Retinal pigment epithelial cell (primary cell): ENCODE results near the gene PIGT.

ENCODE experiments used
- DNase-seq: peaks from one replicate; pipeline ENCODE4 v3.0.0-alpha.2; 2010; ENCODE audit warnings: low read depth
- H3K4me3 ChIP-seq: 2 replicates; pipeline ENCODE4 v1.5.1; 2011; ENCODE audit warnings: mild to moderate bottlenecking, low read length, control low read depth, moderate library complexity
- CTCF ChIP-seq: conservative IDR thresholded peaks from 2 replicates; pipeline ENCODE4 v1.5.1; 2011; ENCODE audit warnings: low read depth, low read length, control low read depth, inconsistent platforms

Gene PIGT

GRCh38 chr20:45372646-45373352, 43.1 kb upstream of the PIGT start:
- H3K4me3 ChIP-seq = peak overlapping the region; percentile 49
- TF ChIP-seq CTCF = no peak
- no peak for DNase-seq

DNA sequence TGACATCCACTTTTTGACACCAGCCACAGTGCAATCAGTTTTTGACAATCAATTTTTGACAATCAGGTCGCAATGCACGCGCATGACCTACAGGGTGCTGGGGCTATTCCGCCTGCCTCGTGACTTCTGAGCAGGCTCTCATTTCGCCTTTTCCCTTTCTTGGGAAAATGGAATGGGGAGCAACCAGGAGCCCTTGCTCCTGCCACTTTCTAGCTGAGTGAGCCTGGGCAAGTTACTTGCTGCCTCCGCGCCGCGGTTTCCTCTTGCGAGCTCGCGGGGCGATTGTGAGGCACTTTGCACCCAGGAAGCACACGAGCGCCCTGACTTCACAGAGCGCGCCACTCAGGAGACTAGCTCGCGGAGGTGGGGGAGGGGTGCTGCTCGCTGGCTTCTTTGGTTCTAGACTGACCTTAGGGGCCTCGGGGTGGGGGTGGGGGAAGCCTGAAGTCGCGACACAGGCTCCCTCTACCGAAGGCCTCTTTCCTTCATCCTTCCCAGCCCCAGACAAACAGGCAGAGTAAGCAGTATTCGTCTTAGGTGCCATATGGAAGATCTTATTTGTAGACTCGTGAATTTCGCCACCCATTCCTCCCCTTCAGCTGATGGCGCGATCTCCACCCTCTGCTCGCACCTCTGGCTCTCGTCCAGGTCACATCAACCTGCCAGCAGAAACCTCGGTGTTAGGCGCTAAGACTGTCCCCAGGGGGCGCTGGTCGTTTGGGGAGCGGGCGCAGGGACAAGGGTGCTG, 42.4 kb upstream of the PIGT start:
- H3K4me3 ChIP-seq = peak overlapping the region; percentile 49
- peak; percentile 92 for TF ChIP-seq CTCF
- DNase-seq = no peak

GRCh38 chr20:45374101-45374467, 41.9 kb upstream of the PIGT start:
- TF ChIP-seq CTCF = no peak
- no peak for DNase-seq
- peak overlapping the region; percentile 49 for H3K4me3 ChIP-seq

GRCh38 chr20:45374966-45375365, 41.0 kb upstream of the PIGT start:
- DNase-seq = no peak
- no peak for TF ChIP-seq CTCF
- H3K4me3 ChIP-seq = no peak overlapping the region

- DNase-seq = no peak
- no peak for TF ChIP-seq CTCF
- H3K4me3 ChIP-seq = no peak overlapping the region
These were observed 38.7 kb upstream of the PIGT start for GRCh38 chr20:45377269-45377668.

GRCh38 chr20:45378191-45378590, 37.8 kb upstream of the PIGT start, which contains the start of gene TP53TG5:
TP53TG5 (minus strand) TSS chr20:45378325; CDS start chr20:45378236, 89 bp downstream.
- TF ChIP-seq CTCF = no peak
- no peak within 1 kb of the TSS for H3K4me3 ChIP-seq
- DNase-seq = no peak

DNA sequence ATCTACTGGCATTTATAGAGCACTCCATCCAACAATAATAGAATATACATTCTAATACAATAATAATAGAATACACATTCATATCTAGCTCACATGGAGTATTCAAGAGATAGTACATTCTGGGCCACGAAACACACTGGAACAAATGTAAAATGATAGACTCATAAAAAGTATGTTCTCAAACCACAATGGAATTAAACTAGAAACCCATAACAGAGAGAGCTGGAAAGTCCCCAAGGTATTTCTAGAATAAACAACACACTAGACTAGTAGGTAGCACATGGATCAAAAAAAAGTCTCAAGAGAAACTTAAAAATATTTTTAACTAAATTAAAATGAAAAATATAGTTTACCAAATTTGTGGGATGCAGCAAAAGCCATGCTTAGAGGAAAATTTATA, 28.7 kb upstream of the PIGT start:
- H3K4me3 ChIP-seq = no peak overlapping the region
- DNase-seq = no peak

More for the DNA sequence above, 28.7 kb upstream of the PIGT start:
- TF ChIP-seq CTCF = no peak
